ENCODE results near the gene CISD3. TPM values are rescaled to one million over a fixed set of nuclear protein-coding genes. Genes with fewer than 3 reads are reported as not detected.

CISD3 gene
- total RNA-seq, 5 donors from 2014 or later (not counting 1 experiment from before 2014, with no cell fraction given) = 10.7 to 21.5 (median 17.7) TPM

- H3K27me3 ChIP-seq (replicated peaks in 1 of 2; ENCODE audit: control insufficient read depth in 2 of 2, extremely low read depth in 1 of 2, insufficient read depth in 2 of 2, low read length in 1 of 2) = no peaks in the 10 kb centered on the region
- ATAC-seq (replicated peaks in 1 of 4) = no peak
- DNase-seq = no peak
- ChIA-PET POLR2A (interaction anchor here in 1 of 2 donors (0.5 to 0.6 kb wide), 3 partner anchors 25 to 157 kb away, joined by 3 to 5 read pairs (median 4); no protein-coding TSS in a partner anchor), CTCF (interaction anchor here (0.6 to 1.3 kb wide), 2 partner anchors 15 to 174 kb away, joined by 3 to 4 read pairs; no protein-coding TSS in a partner anchor)
- Mint-ChIP-seq H3K9me3 (no peaks in the 10 kb centered on the region), H3K4me1 (peaks cover 64 to 80% (median 74%) of the 10 kb centered on the region in 3 donors), H3K4me3 (peak overlapping the region; percentile 81 to 96 (median 86)), H3K27ac (peak overlapping the region; percentile 82 to 85), H3K36me3 (no peaks in the 10 kb centered on the region), H3K27me3 (no peaks in the 10 kb centered on the region)
- WGBS (ENCODE audit: insufficient coverage) = 88% methylated on average over 7 of the region's 8 CpGs
- H3K36me3 ChIP-seq (ENCODE audit: control insufficient read depth in 2 of 2, extremely low read depth in 1 of 2, insufficient read depth in 1 of 2, low read length in 1 of 2) = peaks cover 4 to 8% of the 10 kb centered on the region in 2 donors
- H3K27ac ChIP-seq (ENCODE audit: low read length) = peak overlapping the region; percentile 68
- no peaks in the 10 kb centered on the region for H3K9me3 ChIP-seq
- peaks cover 21 to 82% of the 10 kb centered on the region in 2 experiments for H3K4me1 ChIP-seq (ENCODE audit: control insufficient read depth in 1 of 2, extremely low read depth in 1 of 2, insufficient read depth in 2 of 2, low read length in 2 of 2)
- H3K4me3 ChIP-seq (ENCODE audit: control insufficient read depth in 1 of 2, extremely low read depth in 1 of 2, low read length in 1 of 2) = peak overlapping the region; percentile 65 to 82
Measured at GRCh38 chr17:38731526-38732294, 1.6 kb downstream of the CISD3 start.

- 86% methylated on average over 2 of the region's 7 CpGs for WGBS (ENCODE audit: insufficient coverage)
- H3K27ac ChIP-seq (ENCODE audit: low read length) = no peak overlapping the region
Measured at GRCh38 chr17:38732376-38733281, 2.5 kb downstream of the CISD3 start.

GRCh38 chr17:38733282-38733981, 3.3 kb downstream of the CISD3 start:
- peaks cover 8 to 65% of the 10 kb centered on the region in 2 experiments for H3K4me1 ChIP-seq (ENCODE audit: control insufficient read depth in 1 of 2, extremely low read depth in 1 of 2, insufficient read depth in 2 of 2, low read length in 2 of 2)
- H3K27me3 ChIP-seq (replicated peaks in 1 of 2; ENCODE audit: control insufficient read depth in 2 of 2, extremely low read depth in 1 of 2, insufficient read depth in 2 of 2, low read length in 1 of 2) = peaks cover 0 to 3% of the 10 kb centered on the region in 2 experiments
- 82% methylated on average over 8 of the region's 9 CpGs for WGBS (ENCODE audit: insufficient coverage)
- H3K27ac ChIP-seq (ENCODE audit: low read length) = no peak overlapping the region
- DNase-seq = no peak
- peaks cover 47 to 63% (median 57%) of the 10 kb centered on the region in 3 donors for H3K4me1 Mint-ChIP-seq
- no peak overlapping the region for H3K4me3 ChIP-seq (ENCODE audit: control insufficient read depth in 1 of 2, extremely low read depth in 1 of 2, low read length in 1 of 2)
- H3K36me3 ChIP-seq (ENCODE audit: control insufficient read depth in 2 of 2, extremely low read depth in 1 of 2, insufficient read depth in 1 of 2, low read length in 1 of 2) = peaks cover 4 to 8% of the 10 kb centered on the region in 2 donors
- H3K27me3 Mint-ChIP-seq = no peaks in the 10 kb centered on the region
- ChIA-PET CTCF (interaction anchor here (1.0 to 2.0 kb wide), 3 partner anchors 24 to 48 kb away, joined by 3 to 13 read pairs (median 6); no protein-coding TSS in a partner anchor), POLR2A (no interaction called here)
- ATAC-seq (replicated peaks in 1 of 4) = no peak
- H3K9me3 Mint-ChIP-seq = no peaks in the 10 kb centered on the region
- H3K27ac Mint-ChIP-seq = peak overlapping the region; percentile 60 to 73
- no peak overlapping the region for H3K4me3 Mint-ChIP-seq
- H3K36me3 Mint-ChIP-seq = no peaks in the 10 kb centered on the region
- no peaks in the 10 kb centered on the region for H3K9me3 ChIP-seq

More at GRCh38 chr17:38732376-38733281, 2.5 kb downstream of the CISD3 start:
- H3K9me3 ChIP-seq = no peaks in the 10 kb centered on the region
- peaks cover 4 to 8% of the 10 kb centered on the region in 2 donors for H3K36me3 ChIP-seq (ENCODE audit: control insufficient read depth in 2 of 2, extremely low read depth in 1 of 2, insufficient read depth in 1 of 2, low read length in 1 of 2)
- H3K27me3 Mint-ChIP-seq = no peaks in the 10 kb centered on the region
- no peak overlapping the region for H3K4me3 ChIP-seq (ENCODE audit: control insufficient read depth in 1 of 2, extremely low read depth in 1 of 2, low read length in 1 of 2)
- H3K27ac Mint-ChIP-seq = peak overlapping the region; percentile 82 to 85
- peaks cover 12 to 73% of the 10 kb centered on the region in 2 experiments for H3K4me1 ChIP-seq (ENCODE audit: control insufficient read depth in 1 of 2, extremely low read depth in 1 of 2, insufficient read depth in 2 of 2, low read length in 2 of 2)
- DNase-seq (no peak), ATAC-seq (replicated peaks in 1 of 4) (no peak)
- H3K4me1 Mint-ChIP-seq = peaks cover 55 to 71% (median 65%) of the 10 kb centered on the region in 3 donors
- H3K36me3 Mint-ChIP-seq = no peaks in the 10 kb centered on the region
- ChIA-PET CTCF (interaction anchor here in 1 of 2 donors (1.0 kb wide), 1 partner anchor 48 kb away, joined by 3 read pairs; no protein-coding TSS in a partner anchor), POLR2A (interaction anchor here in 1 of 2 donors (0.6 kb wide), 1 partner anchor 26 kb away, joined by 3 read pairs; no protein-coding TSS in a partner anchor)
- no peaks in the 10 kb centered on the region for H3K9me3 Mint-ChIP-seq
- H3K27me3 ChIP-seq (replicated peaks in 1 of 2; ENCODE audit: control insufficient read depth in 2 of 2, extremely low read depth in 1 of 2, insufficient read depth in 2 of 2, low read length in 1 of 2) = no peaks in the 10 kb centered on the region
- H3K4me3 Mint-ChIP-seq = peak overlapping the region; percentile 81 to 96 (median 86)

GRCh38 chr17:38733982-38734973, 4.1 kb downstream of the CISD3 start:
- Histone ChIP-seq H3K36me3 (ENCODE audit: control insufficient read depth in 2 of 2, extremely low read depth in 1 of 2, insufficient read depth in 1 of 2, low read length in 1 of 2) (peaks cover 4 to 8% of the 10 kb centered on the region in 2 donors), H3K9me3 (no peaks in the 10 kb centered on the region), H3K27ac (ENCODE audit: low read length) (no peak overlapping the region), H3K27me3 (replicated peaks in 1 of 2; ENCODE audit: control insufficient read depth in 2 of 2, extremely low read depth in 1 of 2, insufficient read depth in 2 of 2, low read length in 1 of 2) (peaks cover 0 to 11% of the 10 kb centered on the region in 2 experiments), H3K4me1 (ENCODE audit: control insufficient read depth in 1 of 2, extremely low read depth in 1 of 2, insufficient read depth in 2 of 2, low read length in 2 of 2) (peaks cover 2 to 56% of the 10 kb centered on the region in 2 experiments), H3K4me3 (ENCODE audit: control insufficient read depth in 1 of 2, extremely low read depth in 1 of 2, low read length in 1 of 2) (no peak overlapping the region)
- CTCF ChIA-PET = interaction anchor here (0.6 to 2.0 kb wide), 14 partner anchors 16 to 1476 kb away, joined by 3 to 23 read pairs (median 6); partner anchors contain the start of genes EPOP (in 1 of the 2) and PSMB3 (in 1 of the 2)
- no peaks in the 10 kb centered on the region for H3K36me3 Mint-ChIP-seq
- no peaks in the 10 kb centered on the region for H3K9me3 Mint-ChIP-seq
- no peak overlapping the region for H3K4me3 Mint-ChIP-seq
- H3K27me3 Mint-ChIP-seq = peaks cover 0 to 3% of the 10 kb centered on the region in 2 donors
- DNase-seq (peak in 4 of 35 experiments; percentile 29 to 61 (median 40)), ATAC-seq (replicated peaks in 1 of 4) (no peak)
- POLR2A ChIA-PET = no interaction called here
- H3K27ac Mint-ChIP-seq = peak overlapping the region; percentile 73 to 77
- 83% methylated on average over 1 of the region's 15 CpGs for WGBS (ENCODE audit: insufficient coverage)
- H3K4me1 Mint-ChIP-seq = peaks cover 39 to 54% (median 49%) of the 10 kb centered on the region in 3 donors

Data from T-cell (primary cell).